PC-3 (cell line): Measurements from ENCODE around the gene MTTP.

Source experiments
- EZH2 ChIP-seq: fragments of 300-600 bp; sonication (generic); IDR thresholded peaks from one replicate; pipeline ENCODE4 v1.6.1; 2017; ENCODE audit warnings: antibody characterized with exemption, mild to moderate bottlenecking, low read length; ENCODE audit not compliant: unreplicated experiment
- EZH2phosphoT487 ChIP-seq: fragments of 300-600 bp; sonication (generic); IDR thresholded peaks from 2 replicates; pipeline ENCODE4 v1.6.1; 2018; ENCODE audit warnings: mild to moderate bottlenecking, antibody characterized with exemption, low read length, borderline replicate concordance
- TF ChIP-seq, protein P1 (sequence below): fragments of 300-600 bp; sonication (generic); conservative IDR thresholded peaks from 2 replicates; pipeline ENCODE4 v1.5.1; 2017; ENCODE audit warnings: antibody characterized with exemption, low read depth, mild to moderate bottlenecking, low read length

DNA sequence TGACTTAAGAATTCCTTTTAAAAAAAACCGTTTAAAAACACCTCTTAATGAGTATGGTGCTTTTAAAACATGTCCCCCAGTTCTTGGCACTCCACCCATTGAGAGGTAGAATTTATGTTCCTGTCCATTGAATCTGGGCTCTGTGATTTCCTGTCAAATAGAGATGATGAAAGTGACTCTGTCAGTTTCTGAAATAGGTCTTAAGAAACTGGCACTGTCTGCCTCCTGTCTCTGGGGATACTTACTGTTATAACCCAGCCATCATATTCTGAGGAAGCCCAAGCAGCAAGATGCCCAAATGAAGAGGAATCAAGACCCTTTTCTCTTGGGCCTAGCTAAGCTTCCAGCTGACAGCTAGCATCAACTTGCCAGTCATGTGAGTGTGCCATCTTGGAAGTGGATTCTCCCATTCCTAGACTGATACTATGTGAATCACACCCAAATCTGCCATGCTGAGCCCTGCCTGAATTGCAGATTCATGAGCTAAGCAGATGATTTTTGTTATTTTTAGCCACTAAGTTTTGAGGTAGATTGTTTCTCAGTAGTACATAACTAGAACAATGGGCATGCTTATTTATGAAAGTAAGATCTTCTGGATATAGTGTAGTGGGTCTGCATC is 60.2 kb downstream of the MTTP start:
- TF ChIP-seq, protein P1, sequence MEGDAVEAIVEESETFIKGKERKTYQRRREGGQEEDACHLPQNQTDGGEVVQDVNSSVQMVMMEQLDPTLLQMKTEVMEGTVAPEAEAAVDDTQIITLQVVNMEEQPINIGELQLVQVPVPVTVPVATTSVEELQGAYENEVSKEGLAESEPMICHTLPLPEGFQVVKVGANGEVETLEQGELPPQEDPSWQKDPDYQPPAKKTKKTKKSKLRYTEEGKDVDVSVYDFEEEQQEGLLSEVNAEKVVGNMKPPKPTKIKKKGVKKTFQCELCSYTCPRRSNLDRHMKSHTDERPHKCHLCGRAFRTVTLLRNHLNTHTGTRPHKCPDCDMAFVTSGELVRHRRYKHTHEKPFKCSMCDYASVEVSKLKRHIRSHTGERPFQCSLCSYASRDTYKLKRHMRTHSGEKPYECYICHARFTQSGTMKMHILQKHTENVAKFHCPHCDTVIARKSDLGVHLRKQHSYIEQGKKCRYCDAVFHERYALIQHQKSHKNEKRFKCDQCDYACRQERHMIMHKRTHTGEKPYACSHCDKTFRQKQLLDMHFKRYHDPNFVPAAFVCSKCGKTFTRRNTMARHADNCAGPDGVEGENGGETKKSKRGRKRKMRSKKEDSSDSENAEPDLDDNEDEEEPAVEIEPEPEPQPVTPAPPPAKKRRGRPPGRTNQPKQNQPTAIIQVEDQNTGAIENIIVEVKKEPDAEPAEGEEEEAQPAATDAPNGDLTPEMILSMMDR = no peak
- TF ChIP-seq EZH2 (no peak), EZH2phosphoT487 (no peak)
